ENCODE results near the gene NHLH2.

Gene NHLH2

DNA sequence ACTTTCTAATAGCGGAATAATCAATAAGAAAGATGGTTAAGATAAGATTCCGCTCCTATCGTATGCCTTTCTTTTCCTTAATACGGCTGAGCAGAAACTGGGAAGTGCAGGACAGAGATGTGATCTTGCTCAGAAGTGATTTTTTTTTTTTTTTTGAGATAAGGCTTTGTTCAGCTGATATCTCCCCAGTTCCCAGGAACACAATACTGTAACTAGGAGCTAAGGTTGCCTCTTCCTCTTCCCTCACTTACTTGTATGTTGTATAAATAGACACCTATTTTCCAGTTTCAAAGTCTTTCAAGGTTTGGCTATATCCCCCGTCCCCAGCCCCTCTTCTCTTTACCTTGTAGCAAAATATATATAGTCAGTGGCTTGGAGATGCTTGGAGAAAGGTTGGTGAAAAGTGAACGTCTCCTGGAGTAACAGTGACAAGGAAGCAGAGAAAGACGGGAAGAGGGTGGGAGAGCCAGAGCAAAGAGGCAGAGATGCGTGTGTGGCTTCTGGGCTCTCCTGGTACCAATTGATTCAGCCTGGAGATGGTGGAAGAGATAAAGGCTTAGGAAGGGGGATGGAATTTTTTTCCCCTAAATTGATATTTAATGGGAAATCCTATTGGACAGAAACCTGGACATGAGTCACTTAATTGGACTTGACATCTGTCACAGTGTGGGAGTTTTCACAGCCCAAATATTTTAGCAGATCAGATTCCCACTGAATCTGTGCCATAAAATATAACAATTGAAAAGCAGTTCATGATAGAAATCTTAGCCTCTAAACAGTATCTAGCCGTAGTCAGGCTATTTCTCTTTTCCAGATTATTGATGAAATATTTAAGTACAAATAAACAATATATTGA lies at the start of gene NHLH2:
Gene NHLH2, minus strand, starts transcription at position 522 of the 856 bp plus-strand sequence. CDS start 2,754 bp downstream, outside the sequence.
- DNase-seq: no peak

DNA sequence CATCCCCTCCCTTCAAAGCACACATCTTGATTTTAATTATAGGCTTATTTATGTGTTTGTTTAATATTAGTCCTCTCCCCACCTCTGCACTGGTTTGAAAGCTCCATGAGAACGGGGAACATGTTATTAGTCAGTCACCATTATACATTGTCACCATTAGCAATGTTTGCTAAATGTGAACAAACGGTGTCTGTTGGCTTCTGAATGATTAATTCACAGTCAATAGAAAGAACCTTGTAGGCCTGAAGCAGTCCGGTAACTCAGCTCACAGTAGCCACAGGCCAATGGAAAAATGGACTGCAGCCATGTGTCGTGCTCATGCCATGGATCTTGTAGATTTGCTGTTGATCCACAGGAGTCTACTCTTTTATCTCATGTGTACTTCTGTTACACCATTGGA lies 49.7 kb upstream of the NHLH2 start:
- no peak for DNase-seq

- no peak for DNase-seq
These were observed 48.0 kb upstream of the NHLH2 start for GRCh38 chr1:115888976-115889375.

DNA sequence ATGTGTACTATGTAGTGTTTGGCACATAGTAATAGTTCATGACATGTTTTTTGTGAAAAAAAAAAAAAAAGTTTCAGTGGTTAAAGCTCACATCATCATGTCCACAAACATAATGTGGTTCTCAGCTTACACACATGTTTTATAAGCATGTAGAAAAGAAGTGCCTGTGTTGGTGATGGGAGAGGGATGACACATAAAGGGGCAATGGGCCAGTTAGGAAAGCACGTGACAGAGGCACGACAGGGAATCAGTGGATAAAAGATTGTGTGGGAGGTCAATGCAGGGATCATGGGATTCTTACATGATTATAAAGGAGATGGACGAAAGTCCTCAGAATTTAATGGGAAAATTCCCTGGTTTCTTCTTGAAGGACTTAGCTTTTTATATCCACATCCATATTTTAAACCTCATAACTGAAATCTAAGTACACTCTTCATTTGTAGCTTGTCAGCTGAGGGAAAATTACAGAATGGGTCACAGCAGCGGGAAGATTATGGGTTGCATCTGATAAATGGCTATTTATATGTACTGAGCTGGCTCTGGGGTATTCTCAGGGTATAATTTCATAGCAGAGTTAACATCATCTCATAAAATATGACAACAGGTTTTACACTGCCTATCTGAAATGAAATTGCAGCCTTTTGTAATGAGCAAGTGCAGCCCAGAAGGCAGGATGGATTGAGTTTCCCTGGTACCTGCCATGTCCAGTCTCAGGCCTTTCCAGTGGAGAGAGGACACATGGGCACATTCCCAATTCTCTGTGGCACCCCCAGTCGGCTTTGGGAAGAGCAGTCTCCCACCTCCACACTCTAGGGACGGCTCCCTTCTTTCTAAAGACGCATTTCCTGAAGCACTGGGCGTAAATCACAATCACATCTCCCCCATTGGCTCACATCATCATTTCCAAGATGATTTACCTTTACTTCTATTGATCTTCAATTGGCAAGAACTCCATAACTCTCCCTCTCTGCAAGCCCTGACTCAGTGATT lies 42.3 kb upstream of the NHLH2 start:
- DNase-seq: no peak

DNA sequence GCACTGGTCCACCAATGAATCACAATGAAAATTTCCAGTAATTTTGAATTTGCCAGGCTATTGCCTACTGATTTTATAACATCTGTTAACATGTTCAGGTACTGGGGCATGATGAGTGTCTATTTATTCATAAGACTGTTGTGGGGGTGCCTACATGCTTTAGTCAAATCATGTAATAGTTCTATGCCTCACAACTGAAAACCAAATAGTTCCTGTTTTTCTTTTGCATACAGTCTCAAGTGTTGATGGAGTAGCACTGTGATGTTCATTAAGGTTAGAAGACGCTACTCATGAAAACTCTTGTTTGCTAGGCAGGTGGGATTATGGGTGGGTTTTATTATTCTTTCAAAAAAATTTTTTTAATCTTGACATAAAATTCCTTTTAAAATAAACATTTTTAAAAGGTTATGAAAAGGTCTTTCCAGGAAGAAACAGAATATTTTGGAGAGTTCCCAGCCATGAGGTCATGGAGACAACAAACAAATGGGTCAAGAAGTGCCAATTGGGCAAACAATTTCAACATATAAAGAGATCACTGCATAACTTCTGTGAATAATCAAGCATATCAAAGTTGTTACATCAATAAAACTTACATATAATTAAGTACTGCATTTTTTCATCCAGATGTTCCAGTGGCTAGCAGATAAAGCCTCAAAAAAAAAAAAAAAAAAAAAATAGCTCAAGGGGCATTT lies 40.2 kb upstream of the NHLH2 start:
- no peak for DNase-seq

DNA sequence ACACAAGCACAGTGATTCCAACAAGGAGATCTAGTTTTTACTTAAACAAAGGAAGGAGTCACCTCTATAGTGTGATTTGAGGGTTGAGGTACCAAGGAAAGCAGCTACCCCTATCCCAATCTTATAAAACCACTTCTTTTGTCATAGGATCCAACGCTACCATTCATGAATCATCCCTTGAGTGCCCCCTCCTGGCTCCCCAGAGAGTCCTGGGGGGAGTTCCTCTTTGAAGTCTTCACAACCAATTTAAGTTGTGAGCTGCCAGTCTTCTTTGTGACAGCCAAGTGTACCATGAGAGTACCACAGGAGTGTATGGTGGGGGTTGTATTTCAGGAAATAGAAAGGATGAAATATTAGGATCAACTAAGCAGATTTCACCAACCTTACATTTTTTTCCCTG lies 39.1 kb upstream of the NHLH2 start:
- DNase-seq: no peak

GRCh38 chr1:115877511-115877910 lies 36.6 kb upstream of the NHLH2 start:
- DNase-seq: no peak

GRCh38 chr1:115874904-115875303 lies 34.0 kb upstream of the NHLH2 start:
- DNase-seq: no peak

GRCh38 chr1:115874497-115874896 lies 33.6 kb upstream of the NHLH2 start:
- no peak for DNase-seq

GRCh38 chr1:115873184-115873583 lies 32.3 kb upstream of the NHLH2 start:
- DNase-seq: no peak

- no peak for DNase-seq
These were observed 28.1 kb upstream of the NHLH2 start for GRCh38 chr1:115869064-115869463.

DNA sequence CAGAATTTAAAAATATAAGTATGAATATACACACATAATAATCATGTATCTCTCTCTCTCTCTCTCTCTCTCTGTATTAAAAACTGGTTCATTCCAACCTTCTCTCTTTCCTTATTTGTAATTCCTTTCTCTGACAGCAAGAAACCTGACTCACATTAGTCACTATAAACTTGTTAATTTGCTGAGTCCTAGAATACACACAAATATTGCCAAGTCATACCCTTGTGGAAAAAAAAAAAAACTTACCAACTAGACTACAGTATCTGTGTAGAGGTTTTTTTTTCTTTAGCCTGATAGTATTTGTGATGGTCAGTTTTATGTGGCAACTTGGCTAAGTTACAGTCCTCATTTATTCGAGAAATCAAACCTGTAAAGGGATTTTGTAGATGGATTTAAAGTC lies 26.3 kb upstream of the NHLH2 start:
- no peak for DNase-seq

- no peak for DNase-seq
These were observed 24.9 kb upstream of the NHLH2 start for GRCh38 chr1:115865704-115866380.

DNA sequence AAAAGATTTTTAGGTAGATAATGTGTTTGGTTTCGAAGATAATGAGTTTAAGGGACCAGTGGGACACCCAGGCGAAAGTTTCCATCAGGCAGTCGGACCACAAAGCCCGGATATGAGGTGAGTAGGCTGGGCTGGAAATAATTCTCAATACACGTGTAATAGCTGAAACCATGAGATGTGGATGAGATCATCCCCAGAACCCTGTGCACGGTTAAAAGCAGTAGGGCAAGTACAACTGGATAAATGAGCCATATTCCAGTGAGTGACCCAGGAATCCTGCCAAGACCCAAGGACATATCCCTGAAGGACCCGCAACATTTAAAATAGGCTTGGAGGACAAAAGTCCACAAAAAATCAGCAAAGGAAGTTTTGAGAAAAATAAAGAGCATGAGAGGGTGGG lies 21.5 kb upstream of the NHLH2 start:
- no peak for DNase-seq

GRCh38 chr1:115854005-115854404 lies 13.1 kb upstream of the NHLH2 start:
- DNase-seq: no peak

DNA sequence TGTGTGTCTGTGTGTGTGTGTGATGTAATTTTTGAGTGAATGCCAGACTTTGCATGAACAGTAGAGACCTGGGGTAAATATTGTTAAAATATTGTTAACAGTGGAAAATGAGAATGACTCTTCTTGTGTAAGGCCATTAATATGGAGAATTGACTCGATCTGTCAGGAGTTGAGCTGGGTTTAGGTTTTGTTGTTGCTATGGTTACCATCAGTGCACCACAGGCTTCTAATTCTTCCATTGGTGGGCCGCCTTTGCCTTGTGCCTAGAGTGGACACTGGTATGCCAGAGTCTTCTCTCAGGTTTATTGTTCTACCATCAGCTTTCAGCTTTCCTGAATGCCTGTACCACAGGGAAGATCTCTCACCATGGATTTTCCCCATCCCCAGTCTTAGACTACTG lies 10.0 kb upstream of the NHLH2 start:
- no peak for DNase-seq

DNA sequence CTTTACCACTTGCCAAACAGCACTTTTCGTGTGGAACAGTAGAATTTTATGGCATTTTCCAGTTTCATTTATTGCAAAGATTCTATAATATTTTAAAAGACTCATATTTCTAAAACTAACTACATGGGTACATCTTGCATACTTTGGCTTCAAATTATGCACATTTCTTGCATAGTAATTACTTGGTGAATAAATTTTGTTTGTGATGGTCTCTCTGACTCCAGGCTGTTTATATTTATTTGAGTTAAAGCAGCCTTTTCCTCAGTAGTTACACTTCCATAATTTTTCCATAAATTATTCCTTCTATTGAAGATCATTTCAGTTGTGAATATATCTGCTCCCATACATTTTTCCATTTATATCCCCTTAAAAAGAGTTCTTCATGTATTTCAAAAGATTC lies 6.9 kb upstream of the NHLH2 start:
- no peak for DNase-seq

- no peak for DNase-seq
These were observed 2.0 kb upstream of the NHLH2 start for GRCh38 chr1:115842948-115843347.

DNA sequence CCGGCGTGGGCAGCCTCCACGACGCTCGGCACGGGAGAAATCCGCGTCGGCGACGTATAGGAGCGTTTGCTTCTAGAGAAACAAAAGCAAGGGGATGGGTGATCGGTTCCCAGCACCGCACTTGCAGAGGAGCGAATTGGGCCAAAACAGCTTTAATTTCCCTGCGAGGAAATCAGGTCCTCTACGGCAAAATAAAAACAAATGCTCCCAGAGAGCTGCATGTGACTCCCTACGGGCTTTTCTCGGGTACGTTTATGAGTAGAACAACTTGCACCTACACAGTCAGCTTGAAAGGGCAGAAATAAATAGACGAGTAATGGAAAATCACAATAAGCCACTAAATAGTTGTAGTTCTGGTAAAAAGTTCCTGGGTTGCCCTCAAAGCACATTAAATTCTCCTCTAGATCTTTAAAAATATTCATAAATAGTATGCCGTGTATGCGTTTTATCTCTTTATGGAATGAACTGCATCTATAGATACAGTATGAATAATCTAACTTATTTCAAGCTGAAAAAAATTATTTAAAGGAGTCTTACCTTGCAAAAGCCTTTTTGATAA lies 1.2 kb downstream of the NHLH2 start:
- DNase-seq: no peak

DNA sequence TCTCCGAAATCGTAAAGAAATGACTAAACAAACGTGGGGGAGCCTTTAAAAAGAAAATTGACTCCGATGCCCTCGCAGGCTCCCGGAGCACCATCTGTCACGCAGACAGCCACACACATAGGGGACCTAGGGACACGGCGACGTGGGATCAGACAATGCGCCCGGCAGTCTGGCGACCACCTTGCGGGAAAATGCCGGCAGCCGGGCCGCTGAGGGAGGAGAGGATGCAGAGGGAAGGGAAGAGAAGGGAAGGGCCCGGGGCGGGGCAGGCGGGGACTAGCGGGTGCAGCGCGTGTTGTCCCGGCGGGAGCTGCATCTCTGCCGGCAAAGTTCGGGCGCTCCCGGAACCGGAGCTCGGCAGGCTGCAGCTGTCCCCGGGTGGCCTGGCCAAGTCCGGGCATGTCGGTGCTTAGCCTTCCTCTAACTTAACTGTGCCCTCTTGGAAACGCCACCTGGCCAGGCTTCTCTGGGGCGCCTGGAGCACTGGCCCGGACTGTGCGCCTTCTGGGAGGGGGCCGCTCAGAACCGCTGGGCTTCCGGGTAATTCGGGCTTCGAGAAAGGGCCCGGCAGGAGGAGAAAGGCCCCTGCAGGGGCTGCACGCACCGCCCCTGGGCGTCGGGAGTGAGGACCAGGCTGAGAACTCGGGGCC lies 1.8 kb downstream of the NHLH2 start:
- no peak for DNase-seq

GRCh38 chr1:115838431-115839028 lies 2.4 kb downstream of the NHLH2 start:
- DNase-seq: no peak
